ENCODE measurements around the gene SUZ12. TPM values are rescaled to one million over a fixed set of nuclear protein-coding genes. Genes with fewer than 3 reads are reported as not detected.
"Not testable (repeated sequence)": the region's sequence is repeated elsewhere in the genome, so short reads cannot be mapped to it uniquely, and the experiment has no call there.

The SUZ12 gene
- total and polyA plus RNA-seq, 9 donors: 10.5 to 24.9 (median 19.4) TPM

GRCh38 chr17:31903401-31903800, 33.4 kb upstream of the SUZ12 start:
- no peak overlapping the region for H3K4me3 ChIP-seq
- H3K27ac ChIP-seq: no peak overlapping the region
- TF ChIP-seq CTCF (IDR thresholded peaks at IDR 0.05): no peak
- TF ChIP-seq EP300 (IDR thresholded peaks at IDR 0.05): no peak
- no peak for TF ChIP-seq POLR2A (IDR thresholded peaks at IDR 0.05)
- peaks cover 1% of the 10 kb centered on the region for H3K4me1 ChIP-seq (ENCODE audit: insufficient read depth)
- WGBS, 3 donors: 92 to 93% (median 93%) methylated on average over 16 of the region's 16 CpGs
- intact Hi-C loops (cut with DNase I): no loop called here
- no peaks in the 10 kb centered on the region for H3K27me3 ChIP-seq
- no peaks in the 10 kb centered on the region for H3K36me3 ChIP-seq
- H3K9me3 ChIP-seq: no peaks in the 10 kb centered on the region
- DNase-seq: no peak

GRCh38 chr17:31907342-31907962, 29.4 kb upstream of the SUZ12 start:
- DNase-seq: peak; percentile 54 to 74 (median 64)
- no peak for TF ChIP-seq CTCF (IDR thresholded peaks at IDR 0.05)
- no peak for TF ChIP-seq EP300 (IDR thresholded peaks at IDR 0.05)
- TF ChIP-seq POLR2A (IDR thresholded peaks at IDR 0.05): no peak
- Histone ChIP-seq H3K27ac (no peak overlapping the region), H3K9me3 (no peaks in the 10 kb centered on the region), H3K36me3 (no peaks in the 10 kb centered on the region), H3K4me3 (no peak overlapping the region), H3K27me3 (no peaks in the 10 kb centered on the region), H3K4me1 (ENCODE audit: insufficient read depth) (no peaks in the 10 kb centered on the region)
- 1 to 3% (median 2%) methylated on average over 7 of the region's 7 CpGs for WGBS, 3 donors
- intact Hi-C loops (cut with DNase I): no loop called here

- Histone ChIP-seq H3K4me3 (no peak overlapping the region), H3K27me3 (no peaks in the 10 kb centered on the region), H3K9me3 (no peaks in the 10 kb centered on the region), H3K27ac (no peak overlapping the region), H3K4me1 (ENCODE audit: insufficient read depth) (no peaks in the 10 kb centered on the region), H3K36me3 (no peaks in the 10 kb centered on the region)
- DNase-seq: no peak
- intact Hi-C loops (cut with DNase I): no loop called here
- no peak for TF ChIP-seq POLR2A (IDR thresholded peaks at IDR 0.05)
- no peak for TF ChIP-seq CTCF (IDR thresholded peaks at IDR 0.05)
- no peak for TF ChIP-seq EP300 (IDR thresholded peaks at IDR 0.05)
Observed at GRCh38 chr17:31908386-31908785, 28.4 kb upstream of the SUZ12 start.

GRCh38 chr17:31912705-31913104, 24.1 kb upstream of the SUZ12 start:
- DNase-seq; intact Hi-C loops (cut with DNase I); H3K4me1 ChIP-seq (ENCODE audit: insufficient read depth); H3K9me3 ChIP-seq; H3K27ac ChIP-seq; H3K36me3 ChIP-seq; H3K27me3 ChIP-seq; H3K4me3 ChIP-seq: not testable (repeated sequence)
- WGBS, 3 donors: 39 to 45% (median 43%) methylated on average over 6 of the region's 6 CpGs

GRCh38 chr17:31915456-31916100, 21.2 kb upstream of the SUZ12 start:
- TF ChIP-seq EP300 (IDR thresholded peaks at IDR 0.05) (no peak), CTCF (IDR thresholded peaks at IDR 0.05) (no peak), POLR2A (IDR thresholded peaks at IDR 0.05) (no peak)
- Histone ChIP-seq H3K36me3 (no peaks in the 10 kb centered on the region), H3K9me3 (no peaks in the 10 kb centered on the region), H3K27me3 (no peaks in the 10 kb centered on the region), H3K4me1 (ENCODE audit: insufficient read depth) (no peaks in the 10 kb centered on the region), H3K27ac (no peak overlapping the region), H3K4me3 (no peak overlapping the region)
- no peak for DNase-seq
- intact Hi-C loops (cut with DNase I): no loop called here
- 74 to 86% (median 77%) methylated on average over 3 of the region's 3 CpGs for WGBS, 3 donors

Data from ovary (tissue), 9 donors.